GM23248 (cell line): Measurements from ENCODE around the gene FPR2. TPM values are rescaled to one million over a fixed set of nuclear protein-coding genes. Genes with fewer than 3 reads are reported as not detected.
A peak's percentile ranks its signal among the peaks of the same experiment; 100 is the strongest.

Experiments used
- DNase-seq: peaks from one replicate; pipeline ENCODE4 v3.0.0-alpha.2; 2015
- H2AFZ ChIP-seq: fragments of 200-600 bp; sonication (generic); 2 replicates; pipeline ENCODE4 v1.6.1; 2016; ENCODE audit warnings: antibody characterized with exemption
- H3F3A ChIP-seq: fragments of 200-600 bp; sonication (generic); 2 replicates; pipeline ENCODE4 v1.6.1; 2016; ENCODE audit warnings: mild to moderate bottlenecking, antibody characterized with exemption, mixed run types; ENCODE audit not compliant: insufficient read depth
- H3K27ac ChIP-seq: fragments of 200-600 bp; sonication (generic); 2 replicates; pipeline ENCODE4 v1.5.1; 2016; ENCODE audit warnings: mild to moderate bottlenecking
- H3K27me3 ChIP-seq: fragments of 200-600 bp; sonication (generic); replicated peaks from 2 replicates; pipeline ENCODE4 v1.6.1; 2016; ENCODE audit warnings: mild to moderate bottlenecking; ENCODE audit not compliant: insufficient read depth
- H3K36me3 ChIP-seq: fragments of 200-600 bp; sonication (generic); 2 replicates; pipeline ENCODE4 v1.6.1; 2016; ENCODE audit warnings: low read depth, mild to moderate bottlenecking
- H3K4me1 ChIP-seq: fragments of 200-600 bp; sonication (generic); 2 replicates; pipeline ENCODE4 v1.6.1; 2016; ENCODE audit warnings: mild to moderate bottlenecking; ENCODE audit not compliant: insufficient read depth
- H3K4me2 ChIP-seq: fragments of 200-600 bp; sonication (generic); one replicate; pipeline ENCODE4 v1.6.1; 2016; ENCODE audit warnings: mild to moderate bottlenecking; ENCODE audit not compliant: unreplicated experiment
- H3K4me3 ChIP-seq: fragments of 200-600 bp; sonication (generic); 2 replicates; pipeline ENCODE4 v1.5.1; 2016; ENCODE audit warnings: mild to moderate bottlenecking
- H3K79me2 ChIP-seq: fragments of 200-600 bp; sonication (generic); 2 replicates; pipeline ENCODE4 v1.6.1; 2016; ENCODE audit warnings: mild to moderate bottlenecking; ENCODE audit not compliant: insufficient read depth
- H3K9ac ChIP-seq: fragments of 200-600 bp; sonication (generic); 2 replicates; pipeline ENCODE4 v1.6.1; 2016; ENCODE audit warnings: mild to moderate bottlenecking
- H3K9me2 ChIP-seq: fragments of 200-600 bp; sonication (generic); 2 replicates; pipeline ENCODE4 v1.6.1; 2016; ENCODE audit warnings: mixed run types, mild to moderate bottlenecking, moderate library complexity; ENCODE audit not compliant: insufficient read depth
- H3K9me3 ChIP-seq: fragments of 200-600 bp; sonication (generic); one replicate; pipeline ENCODE4 v1.6.1; 2017; ENCODE audit warnings: low read depth
- H4K20me1 ChIP-seq: fragments of 200-600 bp; sonication (generic); 2 replicates; pipeline ENCODE4 v1.6.0; 2016; ENCODE audit not compliant: insufficient read depth
- EZH2 ChIP-seq: fragments of 200-600 bp; sonication (generic); IDR thresholded peaks from 2 replicates; pipeline ENCODE4 v1.6.1; 2018; ENCODE audit warnings: antibody characterized with exemption, mild to moderate bottlenecking; ENCODE audit not compliant: insufficient read depth, poor library complexity, severe bottlenecking
- EZH2phosphoT487 ChIP-seq: fragments of 200-600 bp; sonication (generic); IDR thresholded peaks from 2 replicates; pipeline ENCODE4 v1.6.1; 2018; ENCODE audit warnings: antibody characterized with exemption, moderate library complexity, mild to moderate bottlenecking, low read depth; ENCODE audit not compliant: insufficient read depth
- WGBS, 2 experiments: methylation state at CpG; one replicate each; pipeline ENCODE4 v1.1.6; 2015 to 2017; ENCODE audit warnings: low lambda C conversion rate in 2 of 2, low coverage in 1 of 2; ENCODE audit errors: missing lambda C conversion rate in 2 of 2; 5-methylcytosine and 5-hydroxymethylcytosine counted together
- in situ Hi-C: fragments of 300-500 bp; cut with MboI; formaldehyde crosslinking; loops from 2 replicates; pipeline ENCODE4 v1.15.0; 2020
- polyA plus RNA-seq: library from polyadenylated mRNA; unstranded; fragments of >200 nt; fragmentation: Nextera tagmentation; extraction: Ambion mirVana; gene quantifications from 2 replicates; pipeline ENCODE4 v1.2.1, GENCODE V29; 2016
- total RNA-seq: library from RNA; depleted of rRNA; stranded (reverse); fragments of >200 nt; shearing (Covaris generic); gene quantifications from 2 replicates; pipeline ENCODE4 v1.2.3, GENCODE V29; 2014

FPR2 gene
- total and polyA plus RNA-seq, 2 experiments from 2014 or later = not detected

- Histone ChIP-seq H3K79me2 (no peaks in the 10 kb centered on the region), H3K4me3 (no peak overlapping the region), H3K9me2 (no peaks in the 10 kb centered on the region), H3K9me3 (no peaks in the 10 kb centered on the region), H3K9ac (no peak overlapping the region), H3K27me3 (no peaks in the 10 kb centered on the region), H2AFZ (no peak overlapping the region), H3K4me2 (no peak overlapping the region), H4K20me1 (no peaks in the 10 kb centered on the region), H3K36me3 (no peaks in the 10 kb centered on the region), H3K4me1 (peaks cover 34% of the 10 kb centered on the region), H3F3A (peaks cover 5% of the 10 kb centered on the region; the same call in 1 of the 2 replicates), H3K27ac (no peak overlapping the region)
- WGBS, 2 experiments = 55 to 59% methylated on average over 6 of the region's 6 CpGs
- DNase-seq = peak; percentile 32
- in situ Hi-C loops = no loop called here
- no peak for TF ChIP-seq EZH2phosphoT487
- TF ChIP-seq EZH2 = no peak
Measured at GRCh38 chr19:51807111-51807701, 46.2 kb downstream of the FPR2 start.

DNA sequence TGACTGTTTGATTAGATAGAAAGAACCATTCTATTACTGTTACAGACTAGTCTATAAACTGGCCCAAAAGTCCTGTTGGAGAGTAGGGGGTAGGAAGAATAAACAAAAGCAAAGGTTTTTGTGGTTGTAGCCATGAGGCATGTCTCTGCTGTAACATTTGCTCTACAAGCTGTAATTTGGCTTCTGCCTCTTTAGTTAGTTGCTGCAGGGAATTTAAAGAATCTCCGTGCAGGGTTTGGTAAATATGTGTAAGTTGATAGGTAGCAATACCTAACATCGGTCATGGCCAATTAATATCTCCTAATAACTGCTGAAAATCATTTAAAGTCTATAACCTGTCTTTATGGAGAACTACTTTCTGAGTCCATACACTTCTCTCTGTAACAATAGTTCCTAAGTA lies 46.9 kb downstream of the FPR2 start:
- H3K36me3 ChIP-seq = no peaks in the 10 kb centered on the region
- in situ Hi-C loops = no loop called here
- no peak overlapping the region for H3K27ac ChIP-seq
- WGBS, 2 experiments = 73 to 84% methylated on average over 2 of the region's 2 CpGs
- H2AFZ ChIP-seq = peak overlapping the region; percentile 58
- no peaks in the 10 kb centered on the region for H3K9me3 ChIP-seq
- no peak overlapping the region for H3K9ac ChIP-seq
- H3F3A ChIP-seq = peaks cover 5% of the 10 kb centered on the region; the same call in 1 of the 2 replicates
- H3K4me1 ChIP-seq = peaks cover 34% of the 10 kb centered on the region
- no peaks in the 10 kb centered on the region for H3K79me2 ChIP-seq
- H3K27me3 ChIP-seq = no peaks in the 10 kb centered on the region
- H4K20me1 ChIP-seq = no peaks in the 10 kb centered on the region
- no peaks in the 10 kb centered on the region for H3K9me2 ChIP-seq
- TF ChIP-seq EZH2 (no peak), EZH2phosphoT487 (no peak)
- peak overlapping the region; percentile 6 for H3K4me2 ChIP-seq
- no peak overlapping the region for H3K4me3 ChIP-seq
- DNase-seq = no peak

DNA sequence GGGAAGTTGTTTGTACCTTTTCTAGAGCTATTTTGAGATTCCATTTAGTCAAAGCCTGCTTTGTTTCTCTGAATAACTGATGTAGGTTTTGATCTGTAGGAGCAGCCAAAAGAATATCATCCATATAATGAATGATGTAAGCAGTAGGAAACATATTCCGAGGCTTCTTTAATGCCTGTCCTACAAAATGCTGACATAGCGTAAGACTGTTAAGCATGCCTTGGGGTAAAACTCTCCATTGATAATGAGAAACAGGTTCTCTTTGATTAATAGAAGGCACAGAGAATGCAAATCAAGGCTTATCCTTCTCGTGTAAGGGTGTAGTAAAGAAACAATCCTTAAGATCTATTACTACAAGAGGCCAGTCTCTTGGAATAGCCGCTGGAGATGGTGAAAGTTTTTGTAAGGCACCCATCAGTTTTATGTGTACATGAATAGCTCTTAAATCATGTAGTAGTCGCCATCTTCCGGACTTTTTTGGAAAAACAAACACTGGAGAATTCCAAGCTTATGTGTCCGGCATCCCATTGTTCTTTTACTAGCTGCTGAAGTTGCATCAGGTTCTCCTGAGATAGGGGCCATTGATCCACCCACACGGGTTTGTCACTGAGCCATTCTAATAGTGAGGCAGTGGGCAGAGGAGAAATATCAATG lies 47.5 kb downstream of the FPR2 start:
- Histone ChIP-seq H3K9me2 (no peaks in the 10 kb centered on the region), H3K4me1 (peaks cover 34% of the 10 kb centered on the region), H3F3A (peaks cover 5% of the 10 kb centered on the region; the same call in 1 of the 2 replicates), H2AFZ (peak overlapping the region; percentile 58), H3K79me2 (no peaks in the 10 kb centered on the region), H3K4me3 (no peak overlapping the region), H3K4me2 (peak overlapping the region; percentile 6), H3K36me3 (no peaks in the 10 kb centered on the region), H3K9ac (no peak overlapping the region), H4K20me1 (no peaks in the 10 kb centered on the region), H3K27me3 (no peaks in the 10 kb centered on the region), H3K27ac (no peak overlapping the region), H3K9me3 (no peaks in the 10 kb centered on the region)
- TF ChIP-seq EZH2phosphoT487 = no peak
- no peak for TF ChIP-seq EZH2
- DNase-seq = peak; percentile 70
- in situ Hi-C loops = no loop called here
- 17 to 22% methylated on average over 8 of the region's 8 CpGs for WGBS, 2 experiments

DNA sequence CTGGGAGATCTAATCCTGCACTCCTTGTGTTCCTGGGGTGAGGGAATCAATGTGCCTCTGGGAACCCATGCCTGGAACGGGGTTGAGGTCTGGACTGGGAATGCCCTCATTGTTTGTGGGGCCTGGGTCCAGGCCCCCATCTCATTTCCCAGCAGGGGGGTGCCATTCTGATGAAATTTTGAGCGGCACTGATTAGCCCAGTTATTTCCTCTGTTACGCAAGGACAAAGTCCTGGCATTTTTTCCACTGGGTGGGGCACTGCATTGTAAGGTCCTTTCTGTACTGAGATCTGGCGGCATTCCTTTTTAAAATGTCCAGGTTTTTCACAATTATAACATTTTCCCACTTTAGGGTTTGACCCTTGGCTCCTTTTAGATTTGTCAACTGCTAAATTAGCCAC lies 48.8 kb downstream of the FPR2 start:
- TF ChIP-seq EZH2 (no peak), EZH2phosphoT487 (no peak)
- Histone ChIP-seq H3K4me1 (peaks cover 34% of the 10 kb centered on the region), H3F3A (peaks cover 5% of the 10 kb centered on the region; the same call in 1 of the 2 replicates), H3K4me2 (peak overlapping the region; percentile 16), H3K27me3 (no peaks in the 10 kb centered on the region), H3K9me3 (no peaks in the 10 kb centered on the region), H3K27ac (no peak overlapping the region), H3K9ac (no peak overlapping the region), H2AFZ (peak overlapping the region; percentile 57), H3K4me3 (peak overlapping the region; percentile 11; the same call in 1 of the 2 replicates), H3K36me3 (no peaks in the 10 kb centered on the region), H3K79me2 (no peaks in the 10 kb centered on the region), H4K20me1 (no peaks in the 10 kb centered on the region), H3K9me2 (no peaks in the 10 kb centered on the region)
- 9 to 10% methylated on average over 4 of the region's 4 CpGs for WGBS, 2 experiments
- in situ Hi-C loops = no loop called here
- DNase-seq = peak; percentile 52
